ENCODE measurements around the gene RSPH3.

RSPH3 gene

GRCh38 chr6:158972241-158973233, 27.5 kb downstream of the RSPH3 start:
- Histone ChIP-seq H3K27ac (ENCODE audit: low read length) (no peak overlapping the region), H3K27me3 (ENCODE audit: control insufficient read depth in 1 of 2, insufficient read depth in 2 of 2, low read length in 2 of 2) (no peaks in the 10 kb centered on the region), H3K9ac (ENCODE audit: low read length in 2 of 2) (no peak overlapping the region), H3K4me1 (ENCODE audit: control insufficient read depth, insufficient read depth, low read length) (no peaks in the 10 kb centered on the region), H3K9me3 (ENCODE audit: control insufficient read depth in 2 of 2, low read length in 2 of 2) (no peaks in the 10 kb centered on the region), H3K36me3 (ENCODE audit: control insufficient read depth in 2 of 2, insufficient read depth in 2 of 2, low read length in 2 of 2) (peaks cover 2 to 9% of the 10 kb centered on the region in 2 donors), H3K4me3 (ENCODE audit: low read length in 2 of 2) (no peak overlapping the region)

- no peaks in the 10 kb centered on the region for H3K27me3 ChIP-seq (ENCODE audit: control insufficient read depth in 1 of 2, insufficient read depth in 2 of 2, low read length in 2 of 2)
- no peaks in the 10 kb centered on the region for H3K9me3 ChIP-seq (ENCODE audit: control insufficient read depth in 2 of 2, low read length in 2 of 2)
- H3K9ac ChIP-seq (ENCODE audit: low read length in 2 of 2) = no peak overlapping the region
- no peak overlapping the region for H3K27ac ChIP-seq (ENCODE audit: low read length)
- no peak overlapping the region for H3K4me3 ChIP-seq (ENCODE audit: low read length in 2 of 2)
- no peaks in the 10 kb centered on the region for H3K4me1 ChIP-seq (ENCODE audit: control insufficient read depth, insufficient read depth, low read length)
- peaks cover 0 to 5% of the 10 kb centered on the region in 2 donors for H3K36me3 ChIP-seq (ENCODE audit: control insufficient read depth in 2 of 2, insufficient read depth in 2 of 2, low read length in 2 of 2)
These were observed 29.2 kb downstream of the RSPH3 start for GRCh38 chr6:158970640-158971275.

GRCh38 chr6:158969148-158969547, 30.9 kb downstream of the RSPH3 start:
- Histone ChIP-seq H3K4me3 (ENCODE audit: low read length in 2 of 2) (no peak overlapping the region), H3K9me3 (ENCODE audit: control insufficient read depth in 2 of 2, low read length in 2 of 2) (no peaks in the 10 kb centered on the region), H3K36me3 (ENCODE audit: control insufficient read depth in 2 of 2, insufficient read depth in 2 of 2, low read length in 2 of 2) (peaks cover 0 to 2% of the 10 kb centered on the region in 2 donors), H3K4me1 (ENCODE audit: control insufficient read depth, insufficient read depth, low read length) (no peaks in the 10 kb centered on the region), H3K9ac (ENCODE audit: low read length in 2 of 2) (no peak overlapping the region), H3K27me3 (ENCODE audit: control insufficient read depth in 1 of 2, insufficient read depth in 2 of 2, low read length in 2 of 2) (no peaks in the 10 kb centered on the region), H3K27ac (ENCODE audit: low read length) (no peak overlapping the region)

- Histone ChIP-seq H3K9ac (ENCODE audit: low read length in 2 of 2) (no peak overlapping the region), H3K4me3 (ENCODE audit: low read length in 2 of 2) (no peak overlapping the region), H3K36me3 (ENCODE audit: control insufficient read depth in 2 of 2, insufficient read depth in 2 of 2, low read length in 2 of 2) (no peaks in the 10 kb centered on the region), H3K9me3 (ENCODE audit: control insufficient read depth in 2 of 2, low read length in 2 of 2) (no peaks in the 10 kb centered on the region), H3K27me3 (ENCODE audit: control insufficient read depth in 1 of 2, insufficient read depth in 2 of 2, low read length in 2 of 2) (no peaks in the 10 kb centered on the region), H3K27ac (ENCODE audit: low read length) (no peak overlapping the region), H3K4me1 (ENCODE audit: control insufficient read depth, insufficient read depth, low read length) (no peaks in the 10 kb centered on the region)
These were observed 36.8 kb downstream of the RSPH3 start for GRCh38 chr6:158963020-158963808.

- Histone ChIP-seq H3K36me3 (ENCODE audit: control insufficient read depth in 2 of 2, insufficient read depth in 2 of 2, low read length in 2 of 2) (no peaks in the 10 kb centered on the region), H3K4me1 (ENCODE audit: control insufficient read depth, insufficient read depth, low read length) (no peaks in the 10 kb centered on the region), H3K27ac (ENCODE audit: low read length) (no peak overlapping the region), H3K9ac (ENCODE audit: low read length in 2 of 2) (no peak overlapping the region), H3K27me3 (ENCODE audit: control insufficient read depth in 1 of 2, insufficient read depth in 2 of 2, low read length in 2 of 2) (no peaks in the 10 kb centered on the region), H3K4me3 (ENCODE audit: low read length in 2 of 2) (no peak overlapping the region), H3K9me3 (ENCODE audit: control insufficient read depth in 2 of 2, low read length in 2 of 2) (no peaks in the 10 kb centered on the region)
These were observed 37.6 kb downstream of the RSPH3 start for GRCh38 chr6:158962371-158962770.

- Histone ChIP-seq H3K27me3 (ENCODE audit: control insufficient read depth in 1 of 2, insufficient read depth in 2 of 2, low read length in 2 of 2) (no peaks in the 10 kb centered on the region), H3K9ac (ENCODE audit: low read length in 2 of 2) (no peak overlapping the region), H3K4me3 (ENCODE audit: low read length in 2 of 2) (no peak overlapping the region), H3K4me1 (ENCODE audit: control insufficient read depth, insufficient read depth, low read length) (no peaks in the 10 kb centered on the region), H3K9me3 (ENCODE audit: control insufficient read depth in 2 of 2, low read length in 2 of 2) (no peaks in the 10 kb centered on the region), H3K27ac (ENCODE audit: low read length) (no peak overlapping the region), H3K36me3 (ENCODE audit: control insufficient read depth in 2 of 2, insufficient read depth in 2 of 2, low read length in 2 of 2) (no peaks in the 10 kb centered on the region)
These were observed 40.0 kb downstream of the RSPH3 start for GRCh38 chr6:158960026-158960425.

GRCh38 chr6:158959552-158959951, 40.5 kb downstream of the RSPH3 start:
- Histone ChIP-seq H3K9me3 (ENCODE audit: control insufficient read depth in 2 of 2, low read length in 2 of 2) (no peaks in the 10 kb centered on the region), H3K27ac (ENCODE audit: low read length) (no peak overlapping the region), H3K4me3 (ENCODE audit: low read length in 2 of 2) (no peak overlapping the region), H3K9ac (ENCODE audit: low read length in 2 of 2) (no peak overlapping the region), H3K36me3 (ENCODE audit: control insufficient read depth in 2 of 2, insufficient read depth in 2 of 2, low read length in 2 of 2) (no peaks in the 10 kb centered on the region), H3K4me1 (ENCODE audit: control insufficient read depth, insufficient read depth, low read length) (no peaks in the 10 kb centered on the region), H3K27me3 (ENCODE audit: control insufficient read depth in 1 of 2, insufficient read depth in 2 of 2, low read length in 2 of 2) (no peaks in the 10 kb centered on the region)

- Histone ChIP-seq H3K4me3 (ENCODE audit: low read length in 2 of 2) (no peak overlapping the region), H3K9ac (ENCODE audit: low read length in 2 of 2) (no peak overlapping the region), H3K4me1 (ENCODE audit: control insufficient read depth, insufficient read depth, low read length) (no peaks in the 10 kb centered on the region), H3K36me3 (ENCODE audit: control insufficient read depth in 2 of 2, insufficient read depth in 2 of 2, low read length in 2 of 2) (no peaks in the 10 kb centered on the region), H3K9me3 (ENCODE audit: control insufficient read depth in 2 of 2, low read length in 2 of 2) (no peaks in the 10 kb centered on the region), H3K27ac (ENCODE audit: low read length) (no peak overlapping the region), H3K27me3 (ENCODE audit: control insufficient read depth in 1 of 2, insufficient read depth in 2 of 2, low read length in 2 of 2) (no peaks in the 10 kb centered on the region)
These were observed 41.3 kb downstream of the RSPH3 start for GRCh38 chr6:158958504-158959386.

- Histone ChIP-seq H3K4me1 (ENCODE audit: control insufficient read depth, insufficient read depth, low read length) (no peaks in the 10 kb centered on the region), H3K27ac (ENCODE audit: low read length) (no peak overlapping the region), H3K4me3 (ENCODE audit: low read length in 2 of 2) (no peak overlapping the region), H3K9ac (ENCODE audit: low read length in 2 of 2) (no peak overlapping the region), H3K36me3 (ENCODE audit: control insufficient read depth in 2 of 2, insufficient read depth in 2 of 2, low read length in 2 of 2) (no peaks in the 10 kb centered on the region), H3K27me3 (ENCODE audit: control insufficient read depth in 1 of 2, insufficient read depth in 2 of 2, low read length in 2 of 2) (no peaks in the 10 kb centered on the region), H3K9me3 (ENCODE audit: control insufficient read depth in 2 of 2, low read length in 2 of 2) (no peaks in the 10 kb centered on the region)
These were observed 44.7 kb downstream of the RSPH3 start for GRCh38 chr6:158955255-158955654.

- H3K4me1 ChIP-seq (ENCODE audit: control insufficient read depth, insufficient read depth, low read length) = no peaks in the 10 kb centered on the region
- H3K9ac ChIP-seq (ENCODE audit: low read length in 2 of 2) = no peak overlapping the region
- H3K9me3 ChIP-seq (ENCODE audit: control insufficient read depth in 2 of 2, low read length in 2 of 2) = no peaks in the 10 kb centered on the region
These were observed 45.2 kb downstream of the RSPH3 start for GRCh38 chr6:158954753-158955152.

More at GRCh38 chr6:158954753-158955152, 45.2 kb downstream of the RSPH3 start:
- Histone ChIP-seq H3K36me3 (ENCODE audit: control insufficient read depth in 2 of 2, insufficient read depth in 2 of 2, low read length in 2 of 2) (no peaks in the 10 kb centered on the region), H3K27ac (ENCODE audit: low read length) (no peak overlapping the region), H3K27me3 (ENCODE audit: control insufficient read depth in 1 of 2, insufficient read depth in 2 of 2, low read length in 2 of 2) (no peaks in the 10 kb centered on the region), H3K4me3 (ENCODE audit: low read length in 2 of 2) (no peak overlapping the region)

All from stomach smooth muscle (tissue), 2 donors.